WTC11 (cell line): Measurements from ENCODE around the gene PTPN2.

Experiments
- CBFB ChIP-seq: sonication (generic); formaldehyde crosslinking; IDR thresholded peaks from 2 replicates; pipeline ENCODE4 v1.8.1; 2022; ENCODE audit warnings: mild to moderate bottlenecking, low read depth, missing genetic modification reagents
- CREM ChIP-seq: sonication (generic); formaldehyde crosslinking; IDR thresholded peaks from 2 replicates; pipeline ENCODE4 v1.8.1; 2022; ENCODE audit warnings: mild to moderate bottlenecking, missing genetic modification reagents, moderate library complexity
- ESRRA ChIP-seq: sonication (generic); formaldehyde crosslinking; IDR thresholded peaks from 2 replicates; pipeline ENCODE4 v1.8.1; 2022; ENCODE audit warnings: mild to moderate bottlenecking, missing genetic modification reagents, borderline replicate concordance
- GRHL2 ChIP-seq: fragments of 250-450 bp; sonication (Bioruptor Pico); IDR thresholded peaks from 2 replicates; pipeline ENCODE4 v1.8.0; 2022; ENCODE audit warnings: mild to moderate bottlenecking, moderate library complexity; ENCODE audit not compliant: insufficient replicate concordance, severe bottlenecking
- SMAD4 ChIP-seq: sonication (generic); formaldehyde crosslinking; IDR thresholded peaks from 2 replicates; pipeline ENCODE4 v1.8.0; 2022; ENCODE audit warnings: mild to moderate bottlenecking, missing genetic modification reagents
- ZNF232 ChIP-seq: sonication (generic); formaldehyde crosslinking; IDR thresholded peaks from 2 replicates; pipeline ENCODE4 v1.8.0; 2022; ENCODE audit warnings: mild to moderate bottlenecking, missing genetic modification reagents
- TF ChIP-seq, protein P1 (sequence below): sonication (generic); formaldehyde crosslinking; conservative IDR thresholded peaks from 2 replicates; pipeline ENCODE4 v1.8.1; 2023; ENCODE audit warnings: mild to moderate bottlenecking, low read depth, missing genetic modification reagents, moderate library complexity
- TF ChIP-seq, protein P2 (sequence below): fragments of 200-600 bp; IDR thresholded peaks from 2 replicates; pipeline ENCODE4 v1.8.0; 2022; ENCODE audit warnings: antibody characterized with exemption
- TF ChIP-seq, protein P3 (sequence below): sonication (generic); formaldehyde crosslinking; IDR thresholded peaks from 2 replicates; pipeline ENCODE4 v1.8.0; 2022; ENCODE audit warnings: mild to moderate bottlenecking, missing genetic modification reagents

DNA sequence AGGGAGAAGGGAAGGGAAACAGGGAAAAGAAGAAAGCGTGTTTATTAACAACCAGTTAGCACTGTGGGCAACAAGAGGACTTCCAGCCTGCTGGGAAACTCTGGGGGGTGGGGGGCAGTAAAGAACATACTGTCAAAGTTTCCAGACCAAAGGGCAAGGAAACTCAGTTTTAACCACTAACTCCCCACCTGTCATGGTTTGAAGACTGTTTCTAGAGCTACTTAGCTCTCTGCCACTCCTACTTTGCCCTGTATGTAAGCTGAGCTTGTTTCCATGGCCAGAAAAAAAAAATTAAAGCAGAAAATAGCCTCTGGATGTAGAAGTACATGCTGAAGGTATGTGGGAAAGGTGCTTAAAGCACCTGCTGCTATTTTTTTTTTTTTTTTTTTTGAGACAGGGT is 11.0 kb upstream of the PTPN2 start:
- no peak for TF ChIP-seq CBFB (CRISPR knock-in tag)
- TF ChIP-seq, protein P1, sequence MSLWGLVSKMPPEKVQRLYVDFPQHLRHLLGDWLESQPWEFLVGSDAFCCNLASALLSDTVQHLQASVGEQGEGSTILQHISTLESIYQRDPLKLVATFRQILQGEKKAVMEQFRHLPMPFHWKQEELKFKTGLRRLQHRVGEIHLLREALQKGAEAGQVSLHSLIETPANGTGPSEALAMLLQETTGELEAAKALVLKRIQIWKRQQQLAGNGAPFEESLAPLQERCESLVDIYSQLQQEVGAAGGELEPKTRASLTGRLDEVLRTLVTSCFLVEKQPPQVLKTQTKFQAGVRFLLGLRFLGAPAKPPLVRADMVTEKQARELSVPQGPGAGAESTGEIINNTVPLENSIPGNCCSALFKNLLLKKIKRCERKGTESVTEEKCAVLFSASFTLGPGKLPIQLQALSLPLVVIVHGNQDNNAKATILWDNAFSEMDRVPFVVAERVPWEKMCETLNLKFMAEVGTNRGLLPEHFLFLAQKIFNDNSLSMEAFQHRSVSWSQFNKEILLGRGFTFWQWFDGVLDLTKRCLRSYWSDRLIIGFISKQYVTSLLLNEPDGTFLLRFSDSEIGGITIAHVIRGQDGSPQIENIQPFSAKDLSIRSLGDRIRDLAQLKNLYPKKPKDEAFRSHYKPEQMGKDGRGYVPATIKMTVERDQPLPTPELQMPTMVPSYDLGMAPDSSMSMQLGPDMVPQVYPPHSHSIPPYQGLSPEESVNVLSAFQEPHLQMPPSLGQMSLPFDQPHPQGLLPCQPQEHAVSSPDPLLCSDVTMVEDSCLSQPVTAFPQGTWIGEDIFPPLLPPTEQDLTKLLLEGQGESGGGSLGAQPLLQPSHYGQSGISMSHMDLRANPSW (CRISPR knock-in tag), result no peak
- TF ChIP-seq, protein P2, sequence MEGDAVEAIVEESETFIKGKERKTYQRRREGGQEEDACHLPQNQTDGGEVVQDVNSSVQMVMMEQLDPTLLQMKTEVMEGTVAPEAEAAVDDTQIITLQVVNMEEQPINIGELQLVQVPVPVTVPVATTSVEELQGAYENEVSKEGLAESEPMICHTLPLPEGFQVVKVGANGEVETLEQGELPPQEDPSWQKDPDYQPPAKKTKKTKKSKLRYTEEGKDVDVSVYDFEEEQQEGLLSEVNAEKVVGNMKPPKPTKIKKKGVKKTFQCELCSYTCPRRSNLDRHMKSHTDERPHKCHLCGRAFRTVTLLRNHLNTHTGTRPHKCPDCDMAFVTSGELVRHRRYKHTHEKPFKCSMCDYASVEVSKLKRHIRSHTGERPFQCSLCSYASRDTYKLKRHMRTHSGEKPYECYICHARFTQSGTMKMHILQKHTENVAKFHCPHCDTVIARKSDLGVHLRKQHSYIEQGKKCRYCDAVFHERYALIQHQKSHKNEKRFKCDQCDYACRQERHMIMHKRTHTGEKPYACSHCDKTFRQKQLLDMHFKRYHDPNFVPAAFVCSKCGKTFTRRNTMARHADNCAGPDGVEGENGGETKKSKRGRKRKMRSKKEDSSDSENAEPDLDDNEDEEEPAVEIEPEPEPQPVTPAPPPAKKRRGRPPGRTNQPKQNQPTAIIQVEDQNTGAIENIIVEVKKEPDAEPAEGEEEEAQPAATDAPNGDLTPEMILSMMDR, result no peak
- TF ChIP-seq, protein P3, sequence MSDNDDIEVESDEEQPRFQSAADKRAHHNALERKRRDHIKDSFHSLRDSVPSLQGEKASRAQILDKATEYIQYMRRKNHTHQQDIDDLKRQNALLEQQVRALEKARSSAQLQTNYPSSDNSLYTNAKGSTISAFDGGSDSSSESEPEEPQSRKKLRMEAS, result no peak
- no peak for TF ChIP-seq ZNF232 (CRISPR knock-in tag)
- no peak for TF ChIP-seq CREM (CRISPR knock-in tag)
- no peak for TF ChIP-seq ESRRA
- TF ChIP-seq SMAD4 (CRISPR knock-in tag), result no peak
- no peak for TF ChIP-seq GRHL2
